ENCODE measurements around the gene KIAA1210.

- TF ChIP-seq DPF2 (IDR thresholded peaks at IDR 0.05) = no peak
- no peak for TF ChIP-seq GABPA (IDR thresholded peaks at IDR 0.05; ENCODE audit: low read depth)
- no peak for TF ChIP-seq PKNOX1 (IDR thresholded peaks at IDR 0.05)
- TF ChIP-seq EZH2 (IDR thresholded peaks at IDR 0.05; ENCODE audit: borderline replicate concordance, control insufficient read depth, low read depth, low read length) = no peak
- TF ChIP-seq FOXK2 (IDR thresholded peaks at IDR 0.05) = no peak
- no peak for TF ChIP-seq ZSCAN29 (IDR thresholded peaks at IDR 0.05)
- TF ChIP-seq POLR2A (IDR thresholded peaks at IDR 0.05; ENCODE audit: low read depth, low read length) = no peak
- TF ChIP-seq RAD51 (IDR thresholded peaks at IDR 0.05) = no peak
- TF ChIP-seq RELA (IDR thresholded peaks at IDR 0.05; ENCODE audit: borderline replicate concordance, partially characterized antibody) = no peak
Observed at GRCh38 chrX:119147486-119147885, 19.9 kb upstream of the KIAA1210 start.
